Activated CD4-positive, alpha-beta T cell treated with anti-CD3 and anti-CD28 coated beads, Interleukin-2, amount 50 U/mL, for 16 hours (primary cell): Measurements from ENCODE around the gene ATP13A3.

Source experiments
- DNase-seq: peaks from one replicate; pipeline ENCODE4 v3.0.0-alpha.2; 2020

The ATP13A3 gene

DNA sequence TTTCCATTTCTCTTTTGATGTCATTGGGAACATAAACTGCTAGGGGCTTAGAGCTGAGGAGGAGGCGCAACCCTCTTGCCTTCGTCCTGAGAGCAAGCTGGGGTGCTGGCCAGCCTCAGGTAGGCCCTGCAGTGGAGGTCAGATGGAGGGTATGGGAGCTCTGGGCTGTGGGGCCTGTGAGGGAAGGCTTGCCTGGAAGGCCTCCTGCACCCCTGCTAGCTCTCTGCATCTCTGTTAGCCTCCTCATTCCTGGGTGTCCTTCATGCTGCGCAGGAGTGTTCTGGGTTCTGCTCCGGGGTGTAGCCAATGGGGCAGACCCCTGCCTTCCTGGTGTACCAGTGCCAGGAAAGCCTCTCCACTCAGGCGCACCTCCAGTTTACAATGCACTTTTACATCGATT, 99.5 kb downstream of the ATP13A3 start:
- DNase-seq, result no peak

DNA sequence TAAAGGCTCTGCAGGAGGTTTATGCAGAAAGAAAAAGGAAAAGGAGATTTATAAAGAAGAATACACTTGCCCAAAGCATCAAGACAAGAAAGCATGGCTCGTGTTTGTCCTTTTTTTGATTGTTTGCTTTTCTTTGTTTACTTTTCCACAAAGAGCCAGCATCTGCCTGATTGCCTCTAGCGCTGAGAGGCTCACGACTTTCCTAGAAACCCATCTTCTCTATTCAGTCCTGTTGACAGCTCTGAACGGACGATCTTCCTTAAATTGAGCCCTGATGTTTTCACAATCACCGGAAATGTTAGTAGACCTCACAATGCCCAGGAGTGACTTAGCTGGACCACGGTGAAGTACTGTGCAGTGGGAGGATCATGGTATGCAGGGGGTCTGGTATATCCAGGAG, 100.2 kb downstream of the ATP13A3 start:
- DNase-seq, result no peak

DNA sequence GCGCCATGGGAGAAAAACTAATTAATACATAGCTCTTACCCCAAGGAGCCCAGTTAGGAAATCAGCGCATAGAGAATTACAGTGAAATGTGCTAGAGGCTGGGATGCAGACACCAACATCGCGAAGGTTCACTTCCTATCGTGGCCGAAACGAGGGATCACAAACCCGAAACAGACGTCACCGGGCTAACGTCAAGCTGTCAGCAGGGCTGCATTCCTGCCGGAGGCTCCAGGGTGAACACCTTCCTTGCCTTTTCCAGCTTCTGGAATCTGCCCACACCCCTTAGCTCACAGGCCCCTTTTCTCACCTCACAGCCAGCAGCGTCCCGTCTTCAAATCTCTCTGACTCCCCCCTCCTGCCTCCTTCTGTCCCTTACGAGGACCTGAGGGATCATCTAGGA, 100.7 kb downstream of the ATP13A3 start:
- no peak for DNase-seq

DNA sequence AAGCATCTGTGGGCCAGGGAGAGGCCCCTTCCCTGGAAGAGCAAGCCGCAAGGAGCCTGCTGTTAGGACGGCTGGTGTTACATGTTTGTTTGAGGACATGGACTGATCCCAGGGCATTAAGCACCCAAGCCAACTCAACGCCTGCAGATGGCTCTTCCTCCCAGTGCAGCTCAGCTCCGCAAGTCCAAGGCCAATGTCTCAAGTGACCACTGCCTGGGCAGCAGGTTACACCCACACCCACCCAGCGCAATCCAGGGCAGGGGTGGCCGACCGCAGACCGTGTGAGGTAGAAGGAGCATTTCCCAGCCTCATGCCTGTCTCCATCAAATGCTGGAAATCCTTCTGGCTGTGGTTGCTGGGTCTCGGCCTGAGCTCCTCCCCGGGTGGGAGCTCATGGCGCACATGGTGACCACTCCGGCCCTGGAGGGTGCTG, 102.2 kb downstream of the ATP13A3 start:
- no peak for DNase-seq

DNA sequence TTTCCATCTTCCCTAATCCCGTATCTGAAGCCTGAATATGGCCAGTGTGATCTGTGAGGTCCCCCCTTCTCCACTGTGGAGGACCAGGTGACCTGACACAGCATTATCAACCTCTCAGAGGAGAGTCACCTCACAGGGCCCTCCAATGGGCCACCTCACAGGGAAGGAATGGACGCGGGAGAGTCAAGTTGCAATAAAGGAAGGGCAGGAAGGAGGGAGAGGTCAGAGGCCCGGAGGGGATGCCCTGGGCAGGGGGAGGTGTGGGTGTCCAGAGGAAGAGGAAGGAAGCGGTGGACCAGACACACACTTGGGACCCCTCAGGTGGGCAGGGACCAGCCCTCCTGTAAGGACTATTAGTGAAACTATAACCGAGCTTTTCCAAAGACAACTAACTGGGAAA, 102.6 kb downstream of the ATP13A3 start:
- no peak for DNase-seq

DNA sequence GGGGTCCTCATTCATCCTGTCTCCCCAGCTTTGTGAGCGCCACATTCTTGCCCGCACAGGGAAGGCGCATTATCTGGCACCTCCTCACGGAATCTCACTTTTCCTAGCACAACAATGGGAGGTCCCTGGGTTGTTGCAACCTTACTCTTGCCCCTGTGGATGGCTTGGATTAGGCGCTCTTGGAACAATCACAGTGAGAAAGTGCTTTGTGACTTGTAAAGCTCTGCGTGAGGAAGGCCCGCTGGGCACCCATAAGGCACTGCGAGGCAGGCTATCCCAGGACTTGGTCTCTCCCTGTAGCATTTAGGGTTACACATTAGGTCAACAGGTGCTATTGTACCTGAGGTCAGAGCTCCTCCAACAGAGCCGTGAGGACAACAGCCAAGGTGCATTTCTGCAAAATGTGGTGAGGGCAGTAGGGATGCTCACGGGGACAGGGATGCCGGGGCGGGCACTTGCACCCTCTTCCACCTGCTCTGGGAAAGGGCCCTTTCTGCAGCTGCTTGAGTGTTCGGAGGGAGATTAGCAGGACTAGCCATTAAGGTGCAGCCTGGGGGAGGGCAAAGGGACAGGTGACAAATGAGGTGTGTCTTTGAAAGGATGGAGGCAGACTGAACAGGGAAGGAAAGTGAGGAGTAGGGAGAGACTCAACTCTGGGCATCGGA, 103.4 kb downstream of the ATP13A3 start:
- no peak for DNase-seq

DNA sequence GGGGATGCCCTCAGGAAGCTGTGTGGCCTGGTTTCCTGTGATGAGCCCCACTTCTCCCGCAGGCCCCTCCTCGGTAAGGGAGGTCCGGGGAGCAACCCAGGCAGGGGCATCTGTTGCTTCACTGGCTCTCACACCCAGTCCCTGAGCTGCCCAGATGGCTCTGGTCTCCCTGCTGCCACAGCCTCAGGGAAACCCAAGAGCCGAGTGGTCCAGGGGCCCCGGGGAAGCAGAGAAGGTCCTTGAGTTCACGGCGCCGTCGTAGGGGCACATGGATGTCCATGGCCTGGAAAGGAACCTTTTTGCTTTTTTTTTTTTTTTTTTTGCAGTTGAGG, 103.9 kb downstream of the ATP13A3 start:
- DNase-seq, result no peak

DNA sequence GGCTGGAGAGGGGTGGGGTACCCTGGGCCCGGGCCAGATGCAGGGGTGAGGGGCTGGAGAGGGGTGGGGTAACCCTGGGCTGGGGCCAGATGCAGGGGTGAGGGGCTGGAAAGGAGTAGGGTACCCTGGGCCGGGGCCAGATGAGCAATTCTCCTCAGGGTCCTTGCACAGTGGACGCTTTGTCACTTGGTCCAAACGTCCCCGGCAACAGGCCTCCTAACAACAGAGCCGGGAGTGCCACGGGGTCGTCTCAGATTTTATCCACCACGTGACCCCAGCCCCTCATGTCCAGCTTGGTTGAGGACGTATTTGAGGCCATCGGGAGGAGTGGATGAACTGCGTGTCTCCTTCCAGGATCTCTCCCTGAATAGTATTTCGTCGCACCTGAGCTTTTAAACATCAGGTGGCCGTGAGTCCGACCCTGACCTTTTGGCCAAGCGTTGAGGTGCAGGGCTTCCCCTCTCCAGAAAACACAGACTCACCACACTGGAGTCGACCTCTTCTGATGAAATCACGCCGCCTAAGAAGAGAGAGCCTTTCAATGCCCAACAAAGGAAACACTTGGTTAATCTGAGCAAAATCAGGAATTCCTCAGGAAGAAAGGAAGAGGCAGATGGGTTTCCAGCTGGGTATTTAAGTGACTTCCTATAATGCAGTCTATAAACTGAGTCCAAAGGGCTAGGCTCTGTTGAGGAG, 104.5 kb downstream of the ATP13A3 start:
- no peak for DNase-seq

DNA sequence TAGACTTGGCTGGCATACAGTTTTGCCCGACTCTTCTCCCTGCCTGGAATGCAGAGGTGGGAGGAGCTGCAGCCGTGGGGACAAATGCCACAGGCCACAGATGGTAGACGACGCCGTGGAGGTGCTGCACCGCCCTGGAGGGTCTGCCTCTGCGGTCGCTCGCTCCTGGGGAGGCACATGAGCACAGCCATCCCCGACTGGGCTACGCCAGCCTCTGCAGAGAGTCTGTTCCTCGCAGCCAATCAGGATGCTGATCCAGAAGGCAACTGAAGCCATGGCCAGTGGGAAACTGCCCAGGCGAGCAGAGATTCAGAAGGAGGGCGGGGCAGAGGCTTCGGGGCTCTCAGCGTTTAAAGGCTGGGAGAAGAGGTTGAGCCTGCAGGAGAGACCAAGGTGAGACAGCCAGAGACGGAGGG, 105.3 kb downstream of the ATP13A3 start:
- no peak for DNase-seq

DNA sequence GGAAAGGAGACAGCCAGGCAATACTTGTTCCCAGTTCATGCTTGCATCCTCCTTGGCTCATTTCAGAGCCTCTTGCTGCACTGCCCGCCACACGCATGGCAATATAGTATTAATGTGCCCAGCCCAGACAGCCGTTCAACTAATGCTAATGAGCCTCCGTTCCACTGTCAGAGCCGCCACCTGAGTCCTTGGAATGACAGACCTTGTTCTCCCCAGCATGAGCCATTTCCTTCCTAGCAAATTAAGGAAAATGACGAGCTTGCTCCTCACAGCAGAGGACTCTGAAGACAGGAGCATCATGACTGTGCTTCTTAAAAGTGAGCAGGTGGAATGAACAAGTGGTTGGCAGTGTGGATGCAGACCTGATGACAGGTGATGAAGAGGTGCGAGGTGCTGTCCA, 106.5 kb downstream of the ATP13A3 start:
- DNase-seq, result no peak

DNA sequence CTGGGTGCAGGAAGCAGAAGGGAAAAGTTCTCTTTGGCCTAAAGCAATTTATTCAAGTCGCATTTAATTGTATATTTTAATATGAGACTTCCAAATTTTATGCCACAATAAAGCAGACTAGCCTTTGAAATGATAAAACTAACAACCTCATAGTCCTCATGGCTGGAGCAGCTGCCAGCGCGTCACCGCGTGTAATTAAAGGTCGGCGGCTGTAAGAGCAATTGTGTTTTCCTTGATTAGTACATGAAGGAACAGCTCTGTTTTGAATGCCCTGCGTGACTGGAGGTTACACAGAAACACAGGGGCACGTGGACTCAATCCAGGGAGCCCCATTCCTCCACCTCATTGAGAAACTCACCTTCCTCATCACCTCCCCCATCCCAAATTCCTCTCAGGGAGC, 107.2 kb downstream of the ATP13A3 start:
- DNase-seq, result no peak

DNA sequence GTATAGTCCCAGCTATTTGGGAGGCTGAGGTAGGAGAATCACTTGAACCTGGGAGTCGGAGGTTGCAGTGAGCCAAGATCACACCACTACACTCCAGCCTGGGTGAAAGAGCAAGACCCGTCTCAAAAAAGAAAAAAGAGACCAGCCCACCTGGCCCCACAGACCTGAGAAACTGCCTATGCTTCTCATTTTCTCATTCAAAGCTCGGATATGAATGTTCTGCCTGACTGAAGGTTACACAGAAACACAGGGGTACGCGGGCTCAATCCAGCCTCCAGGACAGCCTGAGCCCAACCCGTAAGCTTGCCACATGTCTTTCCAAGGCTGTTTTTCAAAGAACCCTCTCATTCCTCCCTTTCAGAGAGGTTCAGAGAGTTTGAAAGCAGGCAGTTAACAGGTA, 107.6 kb downstream of the ATP13A3 start:
- DNase-seq, result no peak

DNA sequence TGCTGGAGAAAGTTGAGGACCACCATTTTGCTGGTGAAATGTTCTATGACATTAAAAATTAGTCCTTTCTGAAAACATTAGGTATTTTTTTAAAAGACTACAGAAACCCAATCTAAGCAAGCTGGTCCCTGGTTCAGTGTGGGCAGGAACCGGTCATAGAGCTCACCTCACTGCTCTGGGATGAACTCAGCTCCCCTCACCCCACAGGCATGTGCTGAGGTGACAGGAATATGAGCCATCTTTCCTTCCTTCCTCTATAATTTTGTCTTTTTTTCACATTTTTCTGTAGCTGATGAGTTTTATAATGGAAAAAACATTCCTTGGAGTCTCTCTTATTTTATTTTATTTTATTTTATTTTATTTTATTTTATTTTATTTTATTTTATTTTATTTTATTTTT, 109.1 kb downstream of the ATP13A3 start:
- DNase-seq, result no peak

DNA sequence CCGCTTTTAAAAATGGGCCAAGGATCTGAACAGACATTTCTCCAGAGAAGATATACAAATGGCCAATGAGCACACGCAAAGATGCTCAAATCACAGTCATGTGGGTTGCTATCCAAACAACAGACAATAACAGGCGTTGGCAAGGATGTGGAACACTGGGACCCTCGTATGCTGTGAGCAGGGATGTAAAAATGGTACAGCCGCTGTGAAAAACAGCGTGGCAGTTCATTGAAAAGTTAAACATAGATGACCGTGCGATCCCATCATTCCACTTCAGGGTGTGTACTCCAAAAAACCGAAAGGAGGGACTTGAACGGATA, 110.6 kb downstream of the ATP13A3 start:
- DNase-seq, result no peak

DNA sequence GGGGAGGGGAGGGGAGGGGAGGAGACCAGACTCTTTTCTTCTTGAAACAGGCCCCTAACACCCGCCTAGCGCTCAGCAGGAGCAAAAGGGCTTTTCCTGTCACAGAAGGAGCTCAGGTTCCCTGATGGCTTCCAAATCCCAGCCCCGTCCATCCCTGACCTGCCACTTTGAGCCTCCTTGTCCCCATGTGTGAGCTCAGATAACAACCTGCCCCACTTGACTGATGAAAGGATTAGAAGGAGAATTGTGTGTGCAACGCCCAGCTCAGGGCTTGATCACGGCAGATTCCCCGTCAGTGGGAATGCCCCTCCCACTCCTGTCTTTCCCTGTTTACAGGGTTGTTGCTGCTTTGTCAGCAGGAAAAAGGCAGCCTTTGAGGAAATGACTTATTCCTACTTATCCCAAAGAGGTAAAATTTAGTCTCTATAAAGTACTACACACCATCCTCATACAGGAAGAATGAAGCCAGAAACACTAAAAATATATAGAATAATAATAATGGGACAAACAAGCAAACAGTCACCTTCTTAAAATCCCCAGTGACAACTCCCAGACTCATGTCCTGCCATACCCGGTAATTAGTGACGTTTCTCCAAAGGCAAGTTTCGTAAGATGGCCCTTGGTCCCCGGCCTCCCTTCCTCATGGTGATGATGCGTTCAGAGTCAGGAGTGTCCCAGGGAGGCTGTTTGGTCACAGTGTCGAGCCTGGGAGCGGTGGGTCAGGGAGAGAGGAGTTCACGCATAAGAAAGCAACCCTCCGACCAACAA, 111.1 kb downstream of the ATP13A3 start:
- no peak for DNase-seq

DNA sequence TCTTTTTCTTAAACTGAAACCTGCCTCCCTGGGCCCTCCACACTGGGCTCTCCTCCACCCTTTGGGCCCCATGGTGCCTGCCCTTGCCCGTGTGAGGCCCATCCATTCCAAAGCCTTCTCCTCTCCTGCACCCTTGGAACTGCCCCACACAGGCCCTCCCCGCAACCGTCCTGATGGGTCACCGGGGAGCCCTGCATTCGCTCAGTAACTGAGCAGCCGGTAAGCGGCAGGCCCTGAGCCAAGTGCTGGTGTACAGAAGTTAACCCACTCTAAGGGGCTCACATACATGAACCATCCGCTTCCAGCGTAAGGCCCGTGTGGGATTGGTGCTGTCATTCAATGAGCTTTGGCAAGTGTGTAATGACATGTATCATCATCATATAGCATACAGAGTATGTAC, 111.9 kb downstream of the ATP13A3 start:
- DNase-seq, result no peak

DNA sequence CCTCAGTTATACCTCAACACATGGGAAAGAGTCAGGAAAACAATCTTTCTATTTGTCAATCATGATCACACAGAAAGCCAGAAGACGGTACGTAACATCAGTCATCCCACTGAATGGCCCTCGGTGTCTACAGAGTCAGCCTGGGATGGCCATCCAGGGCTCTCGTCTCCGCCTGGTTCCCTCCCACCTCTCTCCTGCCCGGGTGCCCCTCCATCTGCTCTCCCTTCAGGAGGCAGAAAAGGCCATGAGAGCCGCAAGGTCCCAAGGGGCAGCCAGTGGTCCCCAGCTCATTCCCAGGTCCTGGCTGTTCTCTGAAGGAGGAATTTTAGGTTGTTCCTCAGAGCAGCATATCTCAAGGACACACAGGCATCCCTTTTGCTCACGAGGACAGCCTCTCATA, 112.9 kb downstream of the ATP13A3 start:
- DNase-seq, result no peak

DNA sequence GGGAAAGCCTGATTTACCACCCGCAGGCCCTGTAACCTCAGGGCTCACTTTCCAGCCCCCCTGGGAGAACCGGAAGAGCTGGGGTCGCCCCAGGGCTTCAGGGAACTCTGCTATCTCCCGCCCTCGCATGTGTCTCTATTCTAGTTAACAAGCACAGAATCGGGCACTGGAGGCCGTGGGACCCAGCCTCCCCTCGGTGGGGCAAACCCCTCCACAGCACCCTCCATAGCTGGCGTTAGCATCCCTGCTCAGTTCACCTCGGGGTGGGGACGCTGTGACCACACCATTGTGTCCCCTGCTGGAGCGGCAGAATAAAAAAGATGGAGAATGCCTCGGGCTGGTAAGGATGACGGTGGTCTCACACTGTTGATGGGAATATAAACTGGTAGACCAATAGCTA, 113.8 kb downstream of the ATP13A3 start:
- no peak for DNase-seq

DNA sequence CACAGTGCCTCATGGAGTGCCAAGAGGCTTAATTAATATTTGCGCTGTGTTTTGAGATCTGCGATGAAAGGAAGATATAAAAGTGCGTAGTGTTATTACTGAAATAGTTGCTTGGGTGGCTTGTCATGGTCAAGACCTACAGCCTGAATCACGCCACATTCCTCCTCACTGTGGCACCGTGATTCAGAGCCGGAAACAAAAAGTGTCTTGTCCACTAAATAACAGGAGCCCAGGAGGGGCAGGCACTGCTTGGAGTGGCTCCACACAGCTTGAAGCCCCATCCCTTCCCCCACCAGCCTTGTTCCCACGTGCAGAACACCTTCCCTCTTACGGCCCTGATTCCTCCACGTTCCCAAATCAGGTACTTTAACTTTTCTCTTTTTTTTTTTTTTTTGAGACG, 116.0 kb downstream of the ATP13A3 start:
- no peak for DNase-seq

DNA sequence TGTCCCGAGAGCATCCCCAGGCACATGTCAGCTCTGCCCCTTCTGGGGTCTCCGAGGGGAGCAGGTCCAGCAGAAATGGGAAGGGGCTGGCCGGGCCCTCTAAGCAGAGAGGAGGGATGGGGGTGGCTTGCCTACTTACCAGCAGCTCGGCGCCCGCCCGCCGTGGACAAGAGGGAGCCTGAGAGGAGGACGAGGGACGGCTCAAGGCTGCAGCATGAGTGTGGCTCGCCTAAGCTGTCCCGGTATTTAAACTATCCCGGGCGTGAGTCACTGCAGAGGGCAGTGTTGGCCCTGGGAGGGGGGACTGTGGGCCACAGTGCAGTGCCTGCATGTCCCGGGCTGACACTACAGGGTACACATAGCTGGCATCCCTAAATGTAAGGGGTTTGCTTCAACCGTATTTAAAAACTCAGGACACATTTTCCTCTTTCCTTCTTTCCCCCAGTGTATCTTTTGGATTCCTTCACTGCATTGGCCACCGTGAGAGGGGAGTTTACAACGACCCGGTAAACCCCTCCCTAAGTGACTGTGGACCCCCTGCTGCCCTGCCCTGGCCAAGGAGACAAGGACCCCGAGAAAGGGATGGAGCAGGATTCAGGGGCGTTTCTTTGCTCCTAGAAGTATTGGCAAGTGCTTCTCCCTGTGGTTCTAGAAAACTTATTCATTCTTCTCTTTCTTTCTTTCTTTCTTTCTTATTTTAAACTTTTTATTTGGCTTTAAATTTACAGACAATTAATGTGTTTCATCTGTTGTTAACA, 117.1 kb downstream of the ATP13A3 start, which contains the start of gene LRRC15:
LRRC15 (minus strand) TSS at position 222 of the 758 bp plus-strand sequence. CDS start 8,700 bp downstream, outside the sequence.
- DNase-seq, result no peak

DNA sequence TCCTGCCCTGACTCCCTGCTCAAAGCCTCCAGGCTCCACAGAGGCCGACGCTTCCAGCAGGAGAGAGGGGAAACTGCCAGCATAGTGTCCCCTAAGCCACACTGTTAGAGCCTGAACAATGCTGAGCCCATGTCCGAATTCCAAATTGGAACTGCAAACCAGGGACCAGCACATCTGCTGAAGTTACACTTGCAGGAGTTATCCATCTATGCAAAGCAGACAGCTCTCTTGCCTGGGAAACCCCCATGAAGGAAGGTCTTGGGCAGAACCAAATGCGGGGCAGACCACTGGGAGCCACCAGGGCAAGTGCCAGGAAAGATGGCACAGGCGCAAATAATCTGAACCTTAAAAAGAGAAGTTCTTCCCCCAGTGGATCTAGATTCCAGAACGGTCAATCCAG, 117.9 kb downstream of the ATP13A3 start:
- no peak for DNase-seq

DNA sequence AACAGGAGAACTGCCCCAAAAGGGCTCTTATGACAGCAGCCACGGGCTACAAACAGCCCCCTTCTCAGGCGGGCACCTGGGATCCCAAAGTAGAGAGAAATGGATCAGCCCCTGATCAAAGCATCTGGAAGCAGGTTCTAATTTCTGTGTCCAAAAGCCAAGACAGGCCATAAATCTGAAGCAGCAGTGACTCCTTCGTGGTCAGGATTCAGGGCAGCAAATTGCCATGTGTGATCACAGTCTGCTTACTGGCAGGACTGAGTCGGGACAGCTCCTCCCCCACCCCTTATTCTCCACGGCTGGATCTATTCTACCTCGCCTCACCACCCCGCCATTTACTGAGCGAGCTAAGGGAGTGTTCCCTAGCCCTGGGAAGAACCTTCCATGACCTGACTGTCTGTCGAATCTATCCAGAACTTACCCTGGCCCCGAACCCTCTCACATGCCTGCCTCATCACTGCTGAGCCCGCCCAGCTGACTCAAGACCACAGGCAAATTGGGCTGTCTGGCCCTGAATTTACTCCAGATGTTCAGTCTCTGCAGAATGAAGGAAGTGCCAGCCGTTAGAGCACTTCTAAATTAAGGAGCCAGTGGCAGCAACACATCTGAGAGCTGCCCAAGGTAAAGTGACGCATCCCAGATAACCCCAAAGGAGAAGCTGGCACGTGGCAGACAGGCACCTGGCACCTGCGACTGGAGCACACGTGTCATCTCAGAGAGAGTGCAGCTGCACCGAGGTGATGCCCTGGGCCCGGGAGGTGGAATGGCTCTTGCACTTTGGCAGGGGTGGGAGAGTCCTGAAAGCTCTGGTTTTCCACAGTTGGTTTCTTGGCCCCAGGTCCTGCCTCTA, 118.6 kb downstream of the ATP13A3 start:
- DNase-seq, result no peak
